Measurements from ENCODE around the gene P2RY2.

P2RY2 gene

DNA sequence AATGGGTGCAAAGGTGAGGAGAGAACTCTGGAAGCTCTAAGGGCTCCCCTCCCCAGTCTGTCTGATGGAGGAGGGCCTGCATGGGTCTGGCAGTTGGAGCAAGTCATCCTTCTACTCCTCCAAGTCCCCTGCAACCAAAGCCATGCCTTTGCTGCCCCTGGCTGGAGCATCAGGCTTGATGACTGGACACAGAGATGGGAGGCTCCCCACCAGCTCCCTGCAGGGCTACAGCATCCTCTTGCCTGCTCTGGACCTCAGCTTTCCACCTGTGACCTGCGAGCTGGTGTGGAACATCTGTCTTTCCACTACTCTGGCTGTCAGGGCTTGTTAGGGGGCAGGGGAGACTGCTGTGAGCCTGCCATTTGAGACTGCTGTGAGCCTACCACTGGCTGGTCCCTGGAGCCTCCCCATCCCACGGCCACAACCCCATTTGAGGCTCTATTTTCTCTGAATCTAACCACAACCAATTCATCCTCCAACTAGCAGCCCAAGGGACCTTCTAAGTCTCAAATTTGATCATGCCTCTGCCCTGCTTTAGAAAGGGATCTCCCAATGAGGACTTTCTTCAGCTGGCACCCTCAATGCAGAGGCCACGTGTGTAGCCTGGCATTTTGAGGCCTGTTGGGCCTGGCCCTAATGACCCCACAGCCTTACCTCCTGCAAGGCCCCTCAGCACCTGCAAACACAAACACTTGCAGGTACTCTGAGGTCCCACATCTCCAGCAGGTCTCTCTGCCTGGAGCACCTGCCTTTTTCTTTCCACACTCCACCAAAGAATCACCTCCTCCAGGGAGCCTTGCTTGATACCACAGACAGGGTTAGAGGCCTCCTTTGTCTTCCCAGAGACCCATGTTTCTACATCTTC, 63.9 kb downstream of the P2RY2 start:
- Histone ChIP-seq H3K27ac (ENCODE audit: low read depth, low read length) (no peak overlapping the region), H3K36me3 (ENCODE audit: control insufficient read depth, insufficient read depth, low read length) (no peaks in the 10 kb centered on the region), H3K4me3 (ENCODE audit: low read depth, low read length) (no peak overlapping the region), H3K9me3 (ENCODE audit: control insufficient read depth, insufficient read depth, low read length) (no peaks in the 10 kb centered on the region), H3K4me1 (ENCODE audit: control insufficient read depth, insufficient read depth, low read length) (no peaks in the 10 kb centered on the region), H3K9ac (ENCODE audit: low read depth, low read length) (no peak overlapping the region), H3K27me3 (ENCODE audit: control insufficient read depth, insufficient read depth, low read length) (no peaks in the 10 kb centered on the region)

DNA sequence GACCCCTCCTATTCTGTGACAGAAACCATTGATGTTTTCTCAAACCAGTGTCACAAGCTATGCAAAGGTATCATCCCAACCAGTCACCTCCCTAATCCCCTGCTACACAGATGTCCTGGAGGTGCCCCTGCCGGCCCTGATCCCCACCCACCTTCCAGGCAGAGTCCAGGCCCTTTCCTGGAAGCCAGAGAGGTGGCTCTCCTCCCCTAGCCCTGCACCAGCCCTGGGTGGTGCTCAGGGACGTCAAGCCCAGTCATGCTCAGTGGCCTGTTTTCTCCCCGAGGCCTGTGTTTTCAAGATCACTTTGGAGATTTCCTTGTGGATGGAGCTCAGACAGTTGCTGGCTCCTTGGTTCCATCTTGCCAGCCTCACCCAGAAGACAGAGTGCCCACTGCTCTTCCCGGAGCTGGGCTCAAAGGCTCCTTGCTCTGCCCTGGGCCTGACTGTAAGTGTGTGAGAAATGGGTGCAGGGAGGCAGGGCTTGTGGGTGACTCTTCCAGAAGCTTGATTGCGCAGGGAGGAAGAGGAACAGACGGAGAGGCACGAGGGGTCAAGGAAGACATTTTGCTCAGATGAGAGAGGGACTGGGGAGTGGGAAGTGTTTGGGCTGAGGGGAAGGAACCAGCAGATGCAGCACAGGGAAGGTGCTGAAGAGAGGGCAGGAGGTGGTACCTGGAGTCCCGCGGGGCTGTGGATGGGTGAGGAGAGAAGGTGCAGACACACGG, 65.4 kb downstream of the P2RY2 start:
- Histone ChIP-seq H3K9me3 (ENCODE audit: control insufficient read depth, insufficient read depth, low read length) (no peaks in the 10 kb centered on the region), H3K27ac (ENCODE audit: low read depth, low read length) (no peak overlapping the region), H3K4me1 (ENCODE audit: control insufficient read depth, insufficient read depth, low read length) (no peaks in the 10 kb centered on the region), H3K9ac (ENCODE audit: low read depth, low read length) (no peak overlapping the region), H3K4me3 (ENCODE audit: low read depth, low read length) (no peak overlapping the region), H3K36me3 (ENCODE audit: control insufficient read depth, insufficient read depth, low read length) (no peaks in the 10 kb centered on the region), H3K27me3 (ENCODE audit: control insufficient read depth, insufficient read depth, low read length) (no peaks in the 10 kb centered on the region)

DNA sequence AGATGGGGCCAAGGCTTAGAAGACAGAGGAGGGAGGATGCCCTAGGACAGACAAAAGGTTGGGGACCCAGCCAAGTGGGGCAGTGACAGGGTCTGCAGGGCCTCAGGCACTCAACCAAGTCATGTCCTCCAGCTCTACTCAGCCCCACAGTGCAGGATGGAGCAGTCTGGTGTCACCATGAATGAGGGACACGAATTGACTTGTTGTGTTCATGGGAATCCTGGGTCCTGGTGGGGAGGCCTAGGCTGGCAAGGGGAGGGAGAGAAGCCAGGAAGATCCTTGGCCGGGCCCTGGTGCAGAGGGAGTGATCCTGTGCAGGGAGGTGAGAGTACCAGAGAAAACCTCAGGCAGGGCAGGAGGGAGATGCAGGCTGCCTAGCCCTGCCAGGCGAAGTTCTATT, 66.0 kb downstream of the P2RY2 start:
- Histone ChIP-seq H3K9ac (ENCODE audit: low read depth, low read length) (no peak overlapping the region), H3K27ac (ENCODE audit: low read depth, low read length) (no peak overlapping the region), H3K4me1 (ENCODE audit: control insufficient read depth, insufficient read depth, low read length) (peaks cover 2% of the 10 kb centered on the region; the same call in 1 of the 2 replicates)

DNA sequence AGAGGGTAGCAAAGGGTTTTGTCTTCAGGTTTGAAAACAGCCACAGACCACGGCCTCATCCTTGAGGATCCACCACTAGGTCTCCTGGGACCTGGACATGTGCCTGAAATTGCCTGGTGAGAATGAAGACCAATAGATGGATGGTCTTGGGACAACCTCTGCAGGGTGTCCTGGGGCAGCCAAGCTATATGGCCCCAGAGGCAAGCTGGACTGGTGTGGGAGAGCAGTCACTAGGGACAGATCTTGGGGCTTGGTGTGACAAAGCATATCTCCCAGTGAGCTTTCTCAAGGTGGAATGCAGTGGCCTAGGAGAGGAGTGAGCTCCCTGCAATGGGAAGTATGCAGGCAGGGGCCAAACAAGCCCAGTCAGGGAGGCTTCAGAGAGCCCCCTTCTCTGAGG, 67.6 kb downstream of the P2RY2 start:
- H3K9me3 ChIP-seq (ENCODE audit: control insufficient read depth, insufficient read depth, low read length), result no peaks in the 10 kb centered on the region
- H3K36me3 ChIP-seq (ENCODE audit: control insufficient read depth, insufficient read depth, low read length), result no peaks in the 10 kb centered on the region
- H3K27me3 ChIP-seq (ENCODE audit: control insufficient read depth, insufficient read depth, low read length), result no peaks in the 10 kb centered on the region
- H3K4me1 ChIP-seq (ENCODE audit: control insufficient read depth, insufficient read depth, low read length), result peaks cover 5% of the 10 kb centered on the region; the same call in 1 of the 2 replicates
- no peak overlapping the region for H3K9ac ChIP-seq (ENCODE audit: low read depth, low read length)
- H3K4me3 ChIP-seq (ENCODE audit: low read depth, low read length), result no peak overlapping the region
- H3K27ac ChIP-seq (ENCODE audit: low read depth, low read length), result no peak overlapping the region

More for the DNA sequence above, 66.0 kb downstream of the P2RY2 start:
- Histone ChIP-seq H3K36me3 (ENCODE audit: control insufficient read depth, insufficient read depth, low read length) (no peaks in the 10 kb centered on the region), H3K27me3 (ENCODE audit: control insufficient read depth, insufficient read depth, low read length) (no peaks in the 10 kb centered on the region), H3K4me3 (ENCODE audit: low read depth, low read length) (no peak overlapping the region), H3K9me3 (ENCODE audit: control insufficient read depth, insufficient read depth, low read length) (no peaks in the 10 kb centered on the region)

All from HUES48 (cell line).